Lower leg skin (tissue), 4 donors: Measurements from ENCODE around the gene RNASE4. TPM values are rescaled to one million over a fixed set of nuclear protein-coding genes. Genes with fewer than 3 reads are reported as not detected.

Experiments
- DNase-seq, 2 donors: peaks; one replicate each; pipeline ENCODE4 v3.0.0-alpha.2; 2019; ENCODE audit warnings: low spot score in 2 of 2
- H3K4me3 ChIP-seq: fragments of 200-600 bp; sonication (generic); 2 replicates; pipeline ENCODE4 v1.5.1; 2017; ENCODE audit warnings: mild to moderate bottlenecking, low read depth; ENCODE audit not compliant: poor library complexity, severe bottlenecking
- POLR2A ChIP-seq, 2 donors: fragments of 450-650 bp; IDR thresholded peaks; one replicate each; pipeline ENCODE4 v1.6.1; 2016 to 2017; ENCODE audit warnings: antibody characterized with exemption in 2 of 2, mild to moderate bottlenecking in 1 of 2, moderate library complexity in 1 of 2
- WGBS, 2 donors: methylation state at CpG; one replicate each; pipeline ENCODE4 v1.1.5; 2018; 5-methylcytosine and 5-hydroxymethylcytosine counted together
- intact Hi-C: fragments of 100-400 bp; cut with DNase I; formaldehyde crosslinking; loops from one replicate; pipeline ENCODE4 v1.15.0; 2023; ENCODE audit warnings: low total_unique reads
- total RNA-seq, 4 donors: library from RNA; depleted of rRNA; stranded (reverse); fragments of >200 nt; gene quantifications; one replicate each; pipeline ENCODE4 v1.1.0, GENCODE V29; 2016
- TF ChIP-seq, protein P1 (sequence below), 3 donors: fragments of 450-650 bp; IDR thresholded peaks; one replicate each; pipeline ENCODE4 v1.5.1; 2016; ENCODE audit warnings: antibody characterized with exemption in 3 of 3, mild to moderate bottlenecking in 3 of 3, moderate library complexity in 2 of 3

Gene RNASE4
- total RNA-seq, 4 donors from 2014 or later, result 67.3 to 102 (median 90.6) TPM

DNA sequence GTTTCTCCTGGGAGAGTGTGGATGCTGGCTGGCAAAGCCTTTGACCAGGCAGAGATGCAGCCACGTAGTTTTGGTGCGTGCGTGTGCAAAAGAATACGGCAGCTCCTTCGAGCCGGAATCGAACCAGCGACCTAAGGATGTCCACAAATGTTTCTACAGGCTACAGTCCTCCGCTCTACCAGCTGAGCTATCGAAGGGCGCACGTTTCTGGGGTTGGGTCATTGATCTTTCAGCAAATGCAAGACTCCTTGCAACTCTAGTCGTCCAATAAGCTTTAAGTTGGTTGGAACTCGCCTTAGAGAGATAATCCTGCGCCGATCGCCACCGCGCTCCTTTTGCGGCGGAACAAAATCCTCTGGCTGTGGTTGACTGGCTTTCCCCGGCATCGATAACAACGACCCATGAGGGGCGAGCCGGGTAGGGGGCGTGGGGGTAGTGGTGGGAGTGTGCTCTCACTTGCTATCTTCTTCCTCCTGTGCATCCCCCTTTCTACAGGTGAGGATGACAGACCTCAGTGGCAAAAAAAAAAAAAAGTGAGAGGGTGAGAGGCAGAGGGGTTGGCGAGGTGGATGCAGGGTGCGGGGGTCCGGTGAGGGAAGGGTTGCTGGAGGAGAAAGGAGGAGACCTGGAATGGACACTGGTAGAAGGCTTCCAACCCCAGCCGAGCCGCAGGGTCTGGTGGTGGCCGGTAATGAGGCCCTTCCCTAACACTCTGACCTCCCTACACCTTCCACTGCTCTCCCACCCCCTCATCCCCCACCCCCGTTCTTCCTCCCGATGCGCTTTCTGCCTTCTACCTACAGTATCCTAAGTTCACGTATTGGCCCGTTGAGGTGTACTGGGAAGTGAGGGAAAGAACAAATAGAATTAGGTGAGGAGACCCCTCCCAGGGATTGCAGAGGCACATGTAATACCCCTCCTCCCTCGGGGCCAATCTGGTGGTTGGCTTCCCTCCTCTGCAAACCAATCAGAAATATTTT, 31.1 kb upstream of the RNASE4 start:
- no peak for DNase-seq
- whole genome bisulfite sequencing, 2 donors, result 4 to 5% methylated on average over 36 to 39 of the region's 39 CpGs
- no peak overlapping the region for H3K4me3 ChIP-seq
- TF ChIP-seq POLR2A (IDR thresholded peaks at IDR 0.05), result no peak
- TF ChIP-seq, protein P1, sequence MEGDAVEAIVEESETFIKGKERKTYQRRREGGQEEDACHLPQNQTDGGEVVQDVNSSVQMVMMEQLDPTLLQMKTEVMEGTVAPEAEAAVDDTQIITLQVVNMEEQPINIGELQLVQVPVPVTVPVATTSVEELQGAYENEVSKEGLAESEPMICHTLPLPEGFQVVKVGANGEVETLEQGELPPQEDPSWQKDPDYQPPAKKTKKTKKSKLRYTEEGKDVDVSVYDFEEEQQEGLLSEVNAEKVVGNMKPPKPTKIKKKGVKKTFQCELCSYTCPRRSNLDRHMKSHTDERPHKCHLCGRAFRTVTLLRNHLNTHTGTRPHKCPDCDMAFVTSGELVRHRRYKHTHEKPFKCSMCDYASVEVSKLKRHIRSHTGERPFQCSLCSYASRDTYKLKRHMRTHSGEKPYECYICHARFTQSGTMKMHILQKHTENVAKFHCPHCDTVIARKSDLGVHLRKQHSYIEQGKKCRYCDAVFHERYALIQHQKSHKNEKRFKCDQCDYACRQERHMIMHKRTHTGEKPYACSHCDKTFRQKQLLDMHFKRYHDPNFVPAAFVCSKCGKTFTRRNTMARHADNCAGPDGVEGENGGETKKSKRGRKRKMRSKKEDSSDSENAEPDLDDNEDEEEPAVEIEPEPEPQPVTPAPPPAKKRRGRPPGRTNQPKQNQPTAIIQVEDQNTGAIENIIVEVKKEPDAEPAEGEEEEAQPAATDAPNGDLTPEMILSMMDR (IDR thresholded peaks at IDR 0.05), result no peak
- intact Hi-C loops, result no loop called here

DNA sequence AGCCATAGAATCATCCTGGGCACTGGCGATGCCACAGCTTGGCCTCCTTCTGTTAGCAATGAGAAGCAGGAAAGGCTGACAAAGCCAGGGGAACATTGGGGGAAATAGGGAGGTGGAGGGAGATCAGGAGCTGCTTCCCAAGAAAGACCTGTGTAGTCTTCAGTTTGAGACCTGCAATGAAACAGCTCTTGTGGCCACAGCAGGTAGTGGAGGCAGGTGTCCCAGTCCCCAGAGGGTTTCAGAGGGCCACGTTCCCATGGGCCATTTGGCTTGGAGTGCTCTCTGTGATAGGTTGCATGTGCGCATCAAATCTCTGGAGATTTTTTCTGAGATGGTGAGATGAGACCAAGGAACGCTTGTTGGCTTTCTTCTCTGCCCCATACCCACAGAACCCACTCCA, 28.5 kb upstream of the RNASE4 start:
- WGBS, 2 donors, result 84 to 89% methylated on average over 4 of the region's 4 CpGs
- TF ChIP-seq, protein P1 (IDR thresholded peaks at IDR 0.05), result no peak
- no peak for TF ChIP-seq POLR2A (IDR thresholded peaks at IDR 0.05)

DNA sequence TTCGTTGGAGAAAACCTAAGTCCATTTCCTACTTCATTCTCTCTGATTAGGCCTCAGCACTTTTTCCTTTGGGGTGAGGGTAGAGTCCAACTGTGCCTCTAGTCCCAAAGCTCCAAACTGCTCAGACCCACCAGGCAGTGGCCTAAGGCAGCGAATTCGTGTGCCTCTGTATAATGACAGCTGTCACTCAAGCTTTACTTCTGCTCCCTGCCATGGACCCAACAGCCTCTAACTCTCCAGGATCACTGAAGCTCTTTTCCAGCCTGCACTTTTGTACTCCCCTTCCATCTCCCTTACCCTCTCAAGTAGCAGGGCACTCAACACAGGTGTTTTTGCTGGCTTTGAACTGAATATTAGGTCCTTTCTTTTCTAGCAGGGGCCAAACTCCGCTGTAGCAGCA, 28.1 kb upstream of the RNASE4 start:
- DNase-seq, result no peak
- intact Hi-C loops, result no loop called here
- TF ChIP-seq POLR2A (IDR thresholded peaks at IDR 0.05), result no peak
- 77 to 79% methylated on average over 4 of the region's 4 CpGs for WGBS, 2 donors
- no peak overlapping the region for H3K4me3 ChIP-seq

More for the DNA sequence above, 28.5 kb upstream of the RNASE4 start:
- DNase-seq, result no peak
- intact Hi-C loops, result no loop called here
- H3K4me3 ChIP-seq, result no peak overlapping the region

DNA sequence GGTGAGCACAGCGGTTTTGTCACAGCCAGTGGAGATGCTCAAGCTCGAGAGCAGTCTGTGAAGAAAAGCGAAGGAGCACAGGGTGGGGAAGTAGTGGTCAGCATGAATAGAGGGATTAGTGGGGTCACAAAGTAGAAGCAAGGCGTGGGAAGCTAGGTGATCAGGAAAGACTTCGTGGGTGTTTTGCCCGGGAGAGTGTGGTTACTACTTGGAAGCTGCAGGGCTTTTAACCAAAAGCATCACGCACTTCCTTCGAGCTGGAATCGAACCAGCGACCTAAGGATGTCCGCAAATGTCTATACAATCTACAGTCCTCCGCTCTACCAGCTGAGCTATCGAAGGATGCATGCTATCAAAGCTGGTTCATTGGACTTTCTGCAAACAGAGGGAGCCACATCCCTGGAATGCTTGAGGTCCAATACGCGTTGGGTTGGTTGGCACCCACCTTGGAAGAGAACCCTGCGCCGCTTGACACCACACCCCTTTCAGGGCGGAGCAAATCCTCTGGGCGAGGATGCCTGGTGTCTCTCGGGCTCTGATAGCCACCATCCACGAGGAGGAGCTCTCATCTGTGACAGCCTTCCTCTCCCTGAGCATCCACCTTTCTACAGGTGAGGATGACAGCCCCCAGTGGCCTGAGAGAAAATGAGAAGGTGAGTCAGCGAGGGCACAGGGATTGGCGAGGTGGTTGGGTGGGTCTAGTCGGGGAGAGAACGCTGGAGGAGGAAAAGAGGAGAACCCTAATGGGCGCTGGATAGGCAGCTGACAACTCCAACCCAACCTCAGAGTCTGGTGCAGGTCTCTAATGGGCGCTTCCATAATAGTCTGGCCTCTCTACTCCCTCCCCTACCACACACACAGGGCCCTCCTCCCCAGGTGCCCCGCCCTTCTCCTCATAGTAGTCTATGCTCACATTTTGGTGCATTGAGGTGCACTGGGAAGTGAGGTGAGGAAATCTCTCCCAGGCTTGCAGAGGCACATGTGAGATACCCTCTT, 26.8 kb upstream of the RNASE4 start:
- no peak for DNase-seq
- intact Hi-C loops, result no loop called here
- no peak overlapping the region for H3K4me3 ChIP-seq
- WGBS, 2 donors, result 29 to 32% methylated on average over 26 to 28 of the region's 28 CpGs
- no peak for TF ChIP-seq POLR2A (IDR thresholded peaks at IDR 0.05)
- TF ChIP-seq, protein P1 (IDR thresholded peaks at IDR 0.05), result no peak

DNA sequence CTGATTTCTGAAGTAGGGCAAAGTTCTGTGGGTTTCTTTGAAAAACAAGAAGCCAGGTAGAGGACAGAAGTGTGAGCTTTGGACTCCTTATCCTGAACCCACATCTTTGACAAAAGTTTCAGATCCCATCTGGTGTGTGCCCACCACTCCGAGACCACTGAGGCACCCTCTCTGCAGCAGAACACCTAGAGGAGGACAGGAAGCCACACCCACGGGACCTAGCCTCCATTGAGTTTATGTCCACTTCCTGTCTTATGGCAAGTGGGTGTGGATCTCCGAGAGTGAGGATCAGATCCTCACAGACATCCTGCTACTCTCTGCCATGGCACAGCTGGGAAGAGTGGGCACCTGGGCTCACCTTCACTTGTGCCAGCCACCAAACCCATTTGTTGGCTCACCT, 26.1 kb upstream of the RNASE4 start:
- no peak for DNase-seq
- intact Hi-C loops, result no loop called here
- no peak overlapping the region for H3K4me3 ChIP-seq
- WGBS, 2 donors, result 54 to 65% methylated on average over 3 of the region's 3 CpGs
- TF ChIP-seq, protein P1 (IDR thresholded peaks at IDR 0.05), result no peak
- TF ChIP-seq POLR2A (IDR thresholded peaks at IDR 0.05), result no peak

DNA sequence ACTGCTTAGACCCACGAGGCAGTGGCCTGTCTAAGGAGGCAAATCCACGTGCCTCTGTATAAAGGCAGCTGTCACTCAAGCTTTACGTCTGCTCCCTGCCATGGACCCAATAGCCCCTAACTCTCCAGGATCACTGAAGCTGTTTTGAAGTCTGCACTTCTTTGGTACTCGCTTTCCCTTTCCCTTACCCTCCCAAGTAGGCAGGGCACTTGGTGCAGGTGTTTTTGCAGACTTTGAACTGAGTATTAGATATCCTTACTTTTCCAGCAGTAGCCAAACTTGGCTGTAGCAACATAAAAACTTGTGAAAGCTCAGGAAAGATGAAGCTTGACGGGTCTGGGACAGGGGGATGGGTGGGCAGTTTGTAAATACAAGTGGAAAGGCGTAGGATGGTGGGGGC, 25.0 kb upstream of the RNASE4 start:
- DNase-seq, result no peak
- intact Hi-C loops, result no loop called here
- H3K4me3 ChIP-seq, result no peak overlapping the region
- TF ChIP-seq, protein P1 (IDR thresholded peaks at IDR 0.05), result no peak
- no peak for TF ChIP-seq POLR2A (IDR thresholded peaks at IDR 0.05)
- WGBS, 2 donors, result 80 to 81% methylated on average over 6 of the region's 6 CpGs
